Liver (tissue), 3 donors: ENCODE results near the gene LDB3.

Experiments
- ATF3 ChIP-seq: IDR thresholded peaks from 2 replicates; pipeline ENCODE4 v1.6.1; 2016; ENCODE audit warnings: antibody characterized with exemption
- CTCF ChIP-seq: fragments of 150-350 bp; IDR thresholded peaks from 2 replicates; pipeline ENCODE4 v1.5.1; 2017; ENCODE audit warnings: improper control_type of control experiment, low read depth, low read length; ENCODE audit not compliant: missing input control
- GABPA ChIP-seq, 2 donors: IDR thresholded peaks in 1 of 2; conservative IDR thresholded peaks in 1 of 2; 2 replicates each; pipeline ENCODE4 v1.6.1; 2016; ENCODE audit warnings: antibody characterized with exemption in 2 of 2, mild to moderate bottlenecking in 1 of 2, moderate library complexity in 1 of 2
- JUND ChIP-seq, 2 donors: IDR thresholded peaks; 2 replicates each; pipeline ENCODE4 v1.6.1; 2016; ENCODE audit warnings: antibody characterized with exemption in 2 of 2
- TAF1 ChIP-seq: conservative IDR thresholded peaks from 2 replicates; pipeline ENCODE4 v1.6.1; 2016; ENCODE audit warnings: antibody characterized with exemption, mild to moderate bottlenecking
- ZBTB33 ChIP-seq: IDR thresholded peaks from 2 replicates; pipeline ENCODE4 v1.6.1; 2016; ENCODE audit warnings: antibody characterized with exemption
- TF ChIP-seq, protein P1 (sequence below): IDR thresholded peaks from 2 replicates; pipeline ENCODE4 v1.6.1; 2016; ENCODE audit warnings: antibody characterized with exemption
- donor health status: healthy.
- donor health status: healthy.

DNA sequence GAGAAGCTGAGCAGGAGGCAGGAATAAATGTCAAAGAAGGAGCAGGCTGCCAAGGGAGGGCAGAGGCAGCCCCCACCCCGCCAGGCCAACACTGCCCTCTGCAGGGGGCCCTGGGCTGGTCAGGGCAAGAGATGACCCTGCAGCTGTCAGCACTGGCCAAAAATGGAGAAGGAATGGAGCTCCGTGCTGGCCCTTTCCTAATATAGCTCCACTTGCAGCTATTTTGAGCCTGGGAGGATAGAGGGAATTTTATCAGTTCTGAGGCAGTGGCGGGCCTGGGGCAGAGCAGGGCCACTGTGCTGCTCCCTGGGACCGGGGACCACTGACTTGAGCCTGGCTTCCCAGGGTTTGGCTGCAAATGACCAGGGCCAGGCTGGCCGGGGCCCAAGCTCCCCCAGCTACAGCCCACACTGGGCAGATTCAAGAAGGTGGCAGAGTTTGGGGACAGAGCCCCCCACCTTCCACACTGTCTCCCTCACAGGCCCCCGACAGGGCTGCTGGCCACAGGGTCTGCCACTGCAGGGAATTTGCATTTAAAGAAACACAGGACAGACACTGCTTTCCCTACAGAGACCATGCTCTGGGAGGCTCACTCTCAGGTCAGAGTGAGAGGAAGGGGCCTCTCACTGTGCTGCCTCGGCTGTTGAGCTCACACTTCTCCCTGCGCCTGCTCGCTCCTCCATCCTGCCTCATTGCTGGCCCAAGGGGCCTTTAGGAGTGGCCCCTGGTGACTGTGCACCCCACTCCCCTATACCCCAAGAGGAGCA lies 16.2 kb downstream of the LDB3 start:
- TF ChIP-seq CTCF (peak; percentile 18), TAF1 (no peak), ATF3 (no peak), ZBTB33 (no peak), GABPA (IDR thresholded peaks at IDR 0.05 in 1 of 2, conservative IDR thresholded peaks at IDR 0.05 in 1 of 2) (no peak), JUND (IDR thresholded peaks at IDR 0.05) (no peak)
- TF ChIP-seq, protein P1, sequence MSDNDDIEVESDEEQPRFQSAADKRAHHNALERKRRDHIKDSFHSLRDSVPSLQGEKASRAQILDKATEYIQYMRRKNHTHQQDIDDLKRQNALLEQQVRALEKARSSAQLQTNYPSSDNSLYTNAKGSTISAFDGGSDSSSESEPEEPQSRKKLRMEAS, result no peak
